Natural killer cell (primary cell): ENCODE data around the gene CACNA1D. TPM values are rescaled to one million over a fixed set of nuclear protein-coding genes. Genes with fewer than 3 reads are reported as not detected.

ENCODE experiments used
- ATAC-seq, 3 donors: fragments of 150-1000 bp in 2 of 3; fragments of 200-7000 bp in 1 of 3; cut with Tn5 transposase; 1 replicate in 1 of 3; 2 replicates in 2 of 3; pipeline ENCODE4 v1.10.0; 2021; ENCODE audit warnings: mild to moderate bottlenecking in 2 of 3, moderate library complexity in 2 of 3
- DNase-seq, 2 donors: peaks; one replicate each; pipeline versions ENCODE4 v3.0.0 to v3.0.0-alpha.2; 2013 to 2021; ENCODE audit warnings: mixed read lengths in 1 of 2
- H3K27ac ChIP-seq: one replicate; pipeline ENCODE4 v1.5.1; 2013; ENCODE audit warnings: mild to moderate bottlenecking, low read length
- H3K27me3 ChIP-seq: one replicate; pipeline ENCODE4 v1.6.1; 2013; ENCODE audit warnings: low read length; ENCODE audit not compliant: control insufficient read depth, insufficient read depth
- H3K36me3 ChIP-seq: one replicate; pipeline ENCODE4 v1.6.1; 2013; ENCODE audit warnings: low read length; ENCODE audit not compliant: control insufficient read depth, insufficient read depth
- H3K4me1 ChIP-seq: one replicate; pipeline ENCODE4 v1.6.1; 2013; ENCODE audit warnings: low read length; ENCODE audit not compliant: control insufficient read depth, insufficient read depth
- H3K4me3 ChIP-seq: one replicate; pipeline ENCODE4 v1.5.1; 2013; ENCODE audit warnings: low read length
- H3K9me3 ChIP-seq: one replicate; pipeline ENCODE4 v1.6.1; 2013; ENCODE audit warnings: low read length; ENCODE audit not compliant: control insufficient read depth, insufficient read depth
- H3K27ac Mint-ChIP-seq, 2 donors: one replicate each; pipeline ENCODE4 v1.8.0; 2022; ENCODE audit warnings: mild to moderate bottlenecking in 2 of 2, mixed read lengths in 2 of 2, moderate library complexity in 1 of 2
- H3K27me3 Mint-ChIP-seq, 2 donors: one replicate each; pipeline ENCODE4 v1.8.0; 2022; ENCODE audit warnings: low read depth in 2 of 2, mixed read lengths in 2 of 2
- H3K36me3 Mint-ChIP-seq: one replicate; pipeline ENCODE4 v1.8.0; 2022; ENCODE audit warnings: mixed read lengths
- H3K4me1 Mint-ChIP-seq, 2 donors: one replicate each; pipeline ENCODE4 v1.8.0; 2022; ENCODE audit warnings: mixed read lengths in 2 of 2
- H3K4me3 Mint-ChIP-seq: one replicate; pipeline ENCODE4 v1.8.0; 2022; ENCODE audit warnings: mild to moderate bottlenecking, moderate library complexity, mixed read lengths
- H3K9me3 Mint-ChIP-seq, 2 donors: one replicate each; pipeline ENCODE4 v1.8.0; 2022; ENCODE audit warnings: mixed read lengths in 2 of 2
- CTCF ChIP-seq: fragments of 200-600 bp; IDR thresholded peaks from one replicate; pipeline ENCODE4 v1.8.0; 2022; ENCODE audit warnings: antibody characterized with exemption
- WGBS: methylation state at CpG from one replicate; pipeline ENCODE4 v1.1.7; 2013; ENCODE audit warnings: missing lambda C conversion rate; ENCODE audit not compliant: insufficient coverage; 5-methylcytosine and 5-hydroxymethylcytosine counted together
- intact Hi-C: fragments of 100-400 bp; cut with micrococcal nuclease; formaldehyde crosslinking; loops from one replicate; pipeline ENCODE4 v1.14.2; 2022
- total RNA-seq, 4 donors: library from RNA; stranded (reverse); fragments of 120-200 nt in 1 of 4; gene quantifications; one replicate each; pipeline versions ENCODE4 v1.2.3 to v1.2.4, GENCODE V29; 2013 to 2022

Gene CACNA1D
- total RNA-seq, 3 donors from 2014 or later (not counting 1 experiment from before 2014, with no cell fraction given), result 0.54 to 10.1 TPM; not detected in 1

- DNase-seq (peak in 1 of 2 donors; percentile 6), ATAC-seq (no peak)
- no peak overlapping the region for H3K27ac Mint-ChIP-seq
- H3K27ac ChIP-seq, result no peak overlapping the region
- H3K9me3 Mint-ChIP-seq, result no peaks in the 10 kb centered on the region
- H3K27me3 Mint-ChIP-seq, result peaks cover 6 to 13% of the 10 kb centered on the region in 2 donors
- H3K36me3 ChIP-seq, result no peaks in the 10 kb centered on the region
- no peak overlapping the region for H3K4me3 Mint-ChIP-seq
- H3K27me3 ChIP-seq, result no peaks in the 10 kb centered on the region
- H3K4me3 ChIP-seq, result no peak overlapping the region
- no peaks in the 10 kb centered on the region for H3K36me3 Mint-ChIP-seq
- H3K9me3 ChIP-seq, result no peaks in the 10 kb centered on the region
- no peaks in the 10 kb centered on the region for H3K4me1 Mint-ChIP-seq
- WGBS, result 59% methylated on average over 2 of the region's 2 CpGs
- TF ChIP-seq CTCF, result no peak
- no peaks in the 10 kb centered on the region for H3K4me1 ChIP-seq
- intact Hi-C loops, result no loop called here
Observed at GRCh38 chr3:53729618-53730017, 235.2 kb downstream of the CACNA1D start.

DNA sequence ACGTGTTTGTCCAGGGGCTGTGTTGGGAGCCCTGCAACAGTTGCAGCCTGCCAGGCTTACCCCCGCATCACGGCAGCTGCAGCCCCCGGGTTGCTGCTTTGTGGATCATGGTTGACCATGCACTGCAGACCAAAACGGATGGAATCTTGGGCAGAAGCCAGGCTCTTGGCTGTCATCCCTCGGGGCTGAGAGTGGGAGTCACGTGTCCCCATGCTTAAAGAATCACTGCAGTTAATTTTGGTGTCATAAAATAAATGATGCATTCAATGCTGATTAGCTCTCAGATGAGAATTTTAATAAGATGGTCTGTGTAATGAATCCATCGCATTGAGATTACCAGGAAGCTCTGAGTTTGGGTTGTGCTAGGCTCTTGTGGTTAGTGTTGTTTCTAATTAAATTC, 236.2 kb downstream of the CACNA1D start:
- intact Hi-C loops, result no loop called here
- ATAC-seq (no peak), DNase-seq (no peak)
- no peaks in the 10 kb centered on the region for H3K36me3 ChIP-seq
- Mint-ChIP-seq H3K27me3 (peaks cover 6% of the 10 kb centered on the region in 2 donors), H3K9me3 (no peaks in the 10 kb centered on the region), H3K27ac (no peak overlapping the region), H3K36me3 (no peaks in the 10 kb centered on the region), H3K4me3 (no peak overlapping the region), H3K4me1 (no peaks in the 10 kb centered on the region)
- H3K27me3 ChIP-seq, result no peaks in the 10 kb centered on the region
- no peaks in the 10 kb centered on the region for H3K9me3 ChIP-seq
- no peak overlapping the region for H3K27ac ChIP-seq
- 88% methylated on average over 8 of the region's 8 CpGs for WGBS
- no peak for TF ChIP-seq CTCF
- no peak overlapping the region for H3K4me3 ChIP-seq
- H3K4me1 ChIP-seq, result no peaks in the 10 kb centered on the region

- H3K36me3 Mint-ChIP-seq, result no peaks in the 10 kb centered on the region
- no peaks in the 10 kb centered on the region for H3K4me1 ChIP-seq
- ATAC-seq (no peak), DNase-seq (no peak)
- no peaks in the 10 kb centered on the region for H3K27me3 ChIP-seq
- no peaks in the 10 kb centered on the region for H3K9me3 ChIP-seq
- H3K4me3 Mint-ChIP-seq, result no peak overlapping the region
- no peak overlapping the region for H3K27ac Mint-ChIP-seq
- H3K9me3 Mint-ChIP-seq, result no peaks in the 10 kb centered on the region
- no peak overlapping the region for H3K4me3 ChIP-seq
- H3K4me1 Mint-ChIP-seq, result no peaks in the 10 kb centered on the region
- H3K27ac ChIP-seq, result no peak overlapping the region
- intact Hi-C loops, result no loop called here
- 91% methylated on average over 14 of the region's 16 CpGs for WGBS
- TF ChIP-seq CTCF, result no peak
- H3K36me3 ChIP-seq, result no peaks in the 10 kb centered on the region
- H3K27me3 Mint-ChIP-seq, result peaks cover 0 to 6% of the 10 kb centered on the region in 2 donors
Observed at GRCh38 chr3:53731934-53732624, 237.7 kb downstream of the CACNA1D start.

GRCh38 chr3:53733446-53733845, 239.0 kb downstream of the CACNA1D start:
- no peak overlapping the region for H3K27ac Mint-ChIP-seq
- Histone ChIP-seq H3K36me3 (no peaks in the 10 kb centered on the region), H3K27ac (no peak overlapping the region), H3K4me1 (no peaks in the 10 kb centered on the region), H3K9me3 (no peaks in the 10 kb centered on the region), H3K4me3 (no peak overlapping the region), H3K27me3 (no peaks in the 10 kb centered on the region)
- intact Hi-C loops, result no loop called here
- ATAC-seq (no peak), DNase-seq (no peak)
- H3K9me3 Mint-ChIP-seq, result no peaks in the 10 kb centered on the region
- H3K4me3 Mint-ChIP-seq, result no peak overlapping the region
- no peak for TF ChIP-seq CTCF
- 0% methylated on average over 1 of the region's 1 CpG for WGBS
- H3K36me3 Mint-ChIP-seq, result no peaks in the 10 kb centered on the region
- no peaks in the 10 kb centered on the region for H3K4me1 Mint-ChIP-seq
- no peaks in the 10 kb centered on the region for H3K27me3 Mint-ChIP-seq
